GM19025 (cell line): ENCODE results near the gene CHAF1B.
"Not testable (repeated sequence)": the region's sequence is repeated elsewhere in the genome, so short reads cannot be mapped to it uniquely, and the experiment has no call there.

Experiments used
- ATAC-seq: cut with Tn5 transposase; IDR thresholded peaks from one replicate; pipeline ENCODE4 v1.9.1; 2021; ENCODE audit warnings: mild to moderate bottlenecking, low read depth, moderate library complexity; ENCODE audit not compliant: unreplicated experiment

The CHAF1B gene

DNA sequence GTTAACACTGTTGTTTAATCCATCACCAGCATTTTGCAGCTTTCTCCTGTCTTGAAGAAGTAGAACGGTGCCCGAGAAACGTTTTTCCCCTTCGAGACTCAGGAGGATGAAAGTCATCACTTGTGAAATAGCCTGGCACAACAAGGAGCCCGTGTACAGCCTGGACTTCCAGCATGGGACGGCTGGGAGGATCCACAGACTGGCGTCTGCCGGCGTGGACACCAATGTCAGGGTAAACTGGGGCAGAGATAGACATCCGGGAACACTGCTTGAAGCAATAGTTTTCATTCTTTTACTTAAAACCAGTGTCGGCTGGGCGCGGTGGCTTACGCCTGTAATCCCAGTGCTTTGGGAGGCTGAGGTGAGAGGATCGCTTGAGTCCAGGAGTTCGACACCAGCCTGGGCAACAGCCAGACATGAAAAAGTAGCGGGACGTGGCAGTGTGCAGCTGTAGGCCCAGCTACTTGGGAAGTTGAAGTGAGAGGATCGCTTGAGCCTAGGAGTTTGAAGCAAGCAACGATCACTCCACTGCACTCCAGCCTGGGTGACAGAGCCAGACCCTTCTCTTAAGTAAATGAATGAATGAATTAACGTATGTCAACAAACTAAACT is 945 bp downstream of the CHAF1B start:
- no peak for ATAC-seq

DNA sequence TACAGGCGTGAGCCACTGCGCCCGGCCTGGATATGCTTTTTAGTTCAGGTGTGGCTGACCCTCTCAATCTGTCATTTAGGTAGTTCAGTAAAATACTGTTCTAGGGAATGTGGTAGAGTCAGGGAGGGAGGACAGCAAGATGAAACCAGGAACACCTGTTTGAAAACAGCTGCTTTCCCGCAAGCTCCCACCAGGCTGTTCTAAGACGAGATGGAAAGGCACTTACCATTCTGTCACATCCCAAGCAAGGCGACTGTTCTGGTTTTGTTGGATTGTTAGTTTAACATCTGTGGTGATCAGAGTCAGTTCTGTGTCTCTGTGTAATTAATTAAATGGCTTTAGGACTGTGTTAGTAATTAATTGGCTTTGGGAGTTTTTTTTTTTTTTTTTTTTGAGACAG is 2.9 kb downstream of the CHAF1B start:
- ATAC-seq = no peak

DNA sequence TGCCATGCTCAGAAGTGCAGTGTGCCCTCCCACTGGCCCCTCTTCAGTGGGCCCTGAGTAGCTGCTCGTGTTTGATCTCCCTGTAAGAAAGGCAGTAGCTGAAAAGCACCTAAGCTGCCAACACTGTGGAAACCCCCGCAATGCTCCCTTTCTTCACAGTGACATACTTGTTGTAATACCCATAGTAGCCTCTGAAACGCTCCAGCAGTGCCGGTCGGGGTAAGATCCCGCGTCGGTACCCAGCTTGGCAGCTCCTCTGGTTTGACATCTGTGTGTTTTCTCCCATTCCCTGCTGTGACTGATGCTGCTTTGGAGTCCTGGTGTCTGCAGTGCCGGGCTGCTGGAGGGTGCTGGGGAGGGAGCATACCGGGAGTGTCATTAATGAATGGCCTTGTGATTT is 3.6 kb downstream of the CHAF1B start:
- ATAC-seq = no peak

DNA sequence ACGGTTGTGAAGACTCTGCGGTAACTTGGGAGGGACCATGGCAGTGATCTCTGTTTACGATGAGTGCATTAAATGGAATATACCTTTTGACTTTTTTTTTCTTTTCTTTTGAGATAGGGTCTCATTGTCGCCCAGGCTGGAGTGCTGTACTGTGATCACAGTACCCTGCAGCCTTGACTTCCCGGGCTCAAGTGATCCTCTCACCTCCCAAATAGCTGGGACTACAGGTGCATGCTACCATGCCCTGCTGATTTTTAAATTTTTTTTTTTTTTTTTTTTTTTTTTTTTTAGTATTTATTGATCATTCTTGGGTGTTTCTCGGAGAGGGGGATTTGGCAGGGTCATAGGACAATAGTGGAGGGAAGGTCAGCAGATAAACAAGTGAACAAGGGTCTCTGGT is 6.5 kb downstream of the CHAF1B start:
- not testable (repeated sequence) for ATAC-seq

DNA sequence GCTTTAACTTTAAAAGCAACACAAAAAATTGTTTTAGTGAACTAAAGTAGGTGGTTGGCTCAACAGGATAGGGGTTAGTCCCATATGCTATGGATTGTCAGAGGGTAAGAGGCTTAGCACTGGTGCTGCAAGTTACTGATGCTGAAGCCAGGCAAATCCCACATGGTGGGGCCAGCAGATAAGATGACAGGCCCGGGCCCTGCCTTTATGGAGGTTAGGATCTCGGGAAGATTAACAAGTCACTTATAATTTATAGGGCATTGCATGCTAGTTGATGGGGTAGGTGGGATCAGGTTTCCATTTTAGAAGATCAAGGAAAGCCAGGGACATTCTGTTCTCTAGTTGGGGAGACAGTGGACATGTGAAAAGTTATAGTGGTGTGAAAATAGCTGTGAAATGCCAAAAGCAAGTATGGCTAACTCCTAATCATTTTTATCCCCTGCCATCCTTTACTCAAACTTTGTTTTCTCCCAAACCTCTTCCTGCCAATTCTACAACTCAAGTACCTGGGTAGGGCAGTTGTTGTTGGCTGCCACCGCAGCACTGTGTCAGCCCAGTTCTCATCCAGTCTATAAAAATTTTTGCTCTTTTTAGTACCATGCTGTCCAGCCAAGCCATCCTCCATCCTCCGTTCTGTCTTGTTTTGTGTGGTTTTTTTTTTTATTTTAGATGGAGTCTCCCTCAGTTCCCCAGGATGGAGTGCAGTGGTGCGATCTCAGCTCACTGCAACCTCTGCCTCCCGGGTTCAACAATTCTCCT is 10.3 kb downstream of the CHAF1B start:
- ATAC-seq = no peak

DNA sequence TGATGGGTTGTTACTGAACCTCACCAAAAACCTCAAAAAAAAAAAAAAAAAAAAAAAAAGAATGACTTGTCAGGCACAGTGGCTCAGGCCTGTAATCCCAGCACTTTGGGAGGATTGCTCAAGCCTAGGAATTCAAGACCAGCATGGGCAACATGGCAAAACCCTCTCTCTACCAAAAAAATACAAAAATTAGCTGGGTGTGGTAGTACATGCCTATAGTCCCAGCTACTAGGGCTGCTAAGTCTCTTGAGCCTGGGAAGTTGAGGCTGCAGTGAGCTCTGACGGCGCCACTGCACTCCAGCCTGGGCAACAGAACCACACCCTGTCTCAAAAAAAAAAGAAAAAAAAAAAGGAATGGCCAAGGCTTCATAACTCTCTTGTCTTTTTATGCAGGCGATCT is 11.1 kb downstream of the CHAF1B start:
- no peak for ATAC-seq

DNA sequence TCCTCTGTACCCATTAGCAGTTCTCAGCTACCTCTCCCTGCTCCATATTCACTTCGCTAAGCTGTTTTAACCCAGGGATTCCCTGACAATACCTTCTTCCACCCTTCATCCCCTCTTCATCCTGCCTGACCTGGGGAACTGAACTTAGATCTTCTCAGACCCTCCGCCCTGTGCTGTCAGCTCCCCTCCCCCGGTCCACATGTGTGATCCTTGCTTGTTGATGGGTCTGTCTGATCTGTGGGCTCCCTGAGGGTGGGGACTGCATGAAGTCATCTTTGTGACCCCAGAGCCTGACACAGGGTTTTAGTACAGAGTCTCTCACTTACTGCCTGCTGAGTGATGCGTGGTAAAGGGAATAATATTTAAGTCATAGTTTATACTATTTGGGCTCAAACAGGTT is 11.8 kb downstream of the CHAF1B start:
- ATAC-seq = no peak

DNA sequence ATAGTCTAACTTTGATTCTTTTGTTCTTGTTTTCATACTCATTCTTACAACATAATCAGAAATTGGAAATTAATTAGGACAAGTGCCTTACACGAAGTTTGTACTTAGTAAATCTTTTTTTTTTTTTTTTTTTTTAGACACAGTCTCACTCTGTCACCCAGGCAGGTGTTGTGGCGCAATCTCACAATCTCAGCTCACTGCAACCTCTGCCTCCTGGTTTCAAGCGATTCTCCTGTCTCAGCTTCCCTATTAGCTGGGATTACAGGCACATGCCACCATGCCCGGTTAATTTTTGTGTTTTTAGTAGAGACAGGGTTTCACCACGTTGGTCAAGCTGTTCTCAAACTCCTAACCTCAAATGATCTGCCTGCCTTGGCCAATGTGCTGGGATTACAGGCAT is 12.4 kb downstream of the CHAF1B start:
- ATAC-seq = no peak

DNA sequence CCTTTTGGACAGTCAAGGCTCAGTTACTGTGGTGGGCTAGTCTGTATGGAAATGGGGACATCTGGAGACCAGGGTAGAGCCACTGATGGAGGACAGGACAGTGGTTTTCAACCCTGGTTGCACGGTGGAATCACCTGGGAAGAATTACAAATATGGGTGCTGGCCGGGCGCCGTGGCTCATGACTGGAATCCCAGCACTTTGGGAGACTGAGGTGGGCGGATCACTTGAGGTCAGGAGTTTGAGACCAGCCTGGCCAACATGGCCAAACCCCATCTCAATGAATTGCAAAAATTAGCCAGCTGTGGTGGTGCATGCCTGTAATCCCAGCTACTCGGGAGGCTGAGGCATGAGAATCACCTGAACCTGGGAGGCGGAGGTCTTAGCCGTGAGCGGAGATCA is 14.5 kb downstream of the CHAF1B start:
- ATAC-seq = not testable (repeated sequence)

DNA sequence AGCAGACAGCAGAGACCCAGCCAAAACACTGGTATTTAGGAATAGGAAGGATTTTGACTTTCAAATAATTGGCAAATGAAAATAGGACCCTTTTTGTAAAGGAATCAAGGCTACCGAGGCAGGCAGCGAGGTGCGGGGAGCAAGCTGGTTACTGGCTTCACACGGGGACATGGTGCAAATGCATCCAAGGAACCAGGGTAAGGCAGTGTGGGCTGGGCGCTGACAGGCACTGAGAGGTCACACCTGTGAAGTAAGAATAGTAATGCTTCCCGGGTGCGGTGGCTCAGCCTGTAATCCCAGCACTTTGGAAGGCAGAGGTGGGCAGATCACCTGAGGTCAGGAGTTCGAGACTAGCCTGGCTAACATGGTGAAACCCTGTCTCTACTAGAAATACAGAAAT is 15.5 kb downstream of the CHAF1B start:
- ATAC-seq = no peak

DNA sequence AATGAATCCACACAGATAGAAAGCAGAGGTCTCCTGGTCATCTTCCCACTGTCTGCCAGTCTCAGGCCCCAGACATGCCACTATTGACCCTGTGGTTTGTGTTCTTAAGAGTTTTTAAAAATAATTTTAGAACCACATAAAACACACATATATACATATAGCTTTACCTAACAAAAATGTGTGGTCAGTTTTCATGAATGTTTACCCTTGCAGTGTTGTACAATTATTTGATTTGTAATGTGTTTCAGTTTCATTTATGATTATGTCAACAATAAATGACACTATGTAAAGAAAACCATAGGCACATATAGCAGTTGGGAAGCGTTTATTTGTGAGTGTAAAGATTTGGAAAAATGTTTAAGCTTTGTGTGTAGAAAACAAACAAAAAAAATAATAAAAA is 17.1 kb downstream of the CHAF1B start:
- ATAC-seq = no peak

DNA sequence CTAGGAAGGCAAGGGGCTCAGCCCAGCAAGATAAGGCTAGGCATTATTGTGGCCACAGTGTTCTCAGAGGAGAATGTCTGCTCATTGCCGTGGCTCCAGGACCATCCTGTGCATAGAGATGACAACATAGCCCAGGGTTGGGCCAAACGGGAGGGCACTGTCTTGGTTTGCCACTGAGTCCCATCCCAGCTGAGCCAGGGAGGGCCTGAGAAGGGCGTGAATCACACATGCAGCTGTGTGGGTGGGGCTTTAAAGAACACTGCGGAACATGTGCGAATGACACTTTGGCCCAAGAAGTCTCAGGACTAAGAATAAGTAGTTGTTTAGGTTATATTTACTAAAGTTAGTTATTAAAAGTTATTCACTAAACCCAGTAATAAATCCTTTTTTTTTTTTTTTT is 18.5 kb downstream of the CHAF1B start:
- no peak for ATAC-seq

DNA sequence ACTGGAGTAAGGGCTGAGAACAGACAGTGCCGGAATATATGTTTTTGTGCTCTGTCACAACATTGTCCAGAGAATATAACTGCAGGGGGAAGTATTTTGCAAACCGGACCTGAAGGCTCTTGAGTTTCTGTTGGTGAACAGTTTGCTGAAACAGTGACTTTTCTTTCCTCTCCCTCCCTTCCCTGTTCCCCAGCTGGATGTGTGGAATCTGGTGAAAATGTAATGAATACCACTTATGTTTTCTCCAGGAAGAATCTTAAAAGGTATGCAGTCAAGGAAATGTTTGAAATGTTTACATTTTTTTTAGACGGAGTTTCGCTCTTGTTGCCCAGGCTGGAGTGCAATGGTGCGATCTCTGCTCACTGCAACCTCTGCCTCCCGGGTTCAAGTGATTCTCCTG is 23.4 kb downstream of the CHAF1B start:
- ATAC-seq = no peak

DNA sequence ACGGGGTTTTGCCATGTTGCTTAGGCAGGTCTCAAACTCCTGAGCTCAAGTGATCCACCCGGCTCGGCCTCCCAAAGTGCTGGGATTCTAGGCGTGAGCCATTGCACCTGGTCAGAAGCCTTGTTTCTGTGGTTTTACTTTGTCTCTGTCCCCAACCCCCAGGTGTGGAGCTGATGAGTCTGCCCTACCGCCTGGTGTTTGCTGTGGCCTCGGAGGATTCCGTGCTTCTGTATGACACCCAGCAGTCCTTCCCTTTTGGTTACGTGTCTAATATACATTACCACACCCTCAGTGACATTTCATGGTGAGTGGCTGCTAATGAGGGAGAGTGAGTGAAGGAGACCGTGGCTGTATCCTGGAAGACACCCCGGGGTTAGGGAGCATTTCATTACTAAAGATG is 26.1 kb downstream of the CHAF1B start:
- ATAC-seq = no peak

DNA sequence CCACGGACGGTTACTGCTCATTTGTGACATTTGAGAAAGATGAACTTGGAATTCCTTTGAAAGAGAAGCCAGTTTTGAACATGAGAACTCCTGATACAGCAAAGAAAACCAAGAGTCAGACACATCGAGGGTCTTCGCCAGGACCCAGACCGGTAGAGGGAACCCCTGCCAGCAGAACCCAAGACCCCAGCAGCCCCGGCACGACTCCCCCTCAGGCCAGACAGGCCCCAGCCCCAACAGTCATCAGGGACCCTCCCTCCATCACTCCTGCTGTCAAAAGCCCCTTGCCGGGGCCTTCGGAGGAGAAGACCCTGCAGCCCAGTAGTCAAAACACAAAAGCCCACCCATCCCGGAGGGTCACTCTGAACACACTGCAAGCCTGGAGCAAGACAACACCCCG is 27.7 kb downstream of the CHAF1B start:
- ATAC-seq = no peak

DNA sequence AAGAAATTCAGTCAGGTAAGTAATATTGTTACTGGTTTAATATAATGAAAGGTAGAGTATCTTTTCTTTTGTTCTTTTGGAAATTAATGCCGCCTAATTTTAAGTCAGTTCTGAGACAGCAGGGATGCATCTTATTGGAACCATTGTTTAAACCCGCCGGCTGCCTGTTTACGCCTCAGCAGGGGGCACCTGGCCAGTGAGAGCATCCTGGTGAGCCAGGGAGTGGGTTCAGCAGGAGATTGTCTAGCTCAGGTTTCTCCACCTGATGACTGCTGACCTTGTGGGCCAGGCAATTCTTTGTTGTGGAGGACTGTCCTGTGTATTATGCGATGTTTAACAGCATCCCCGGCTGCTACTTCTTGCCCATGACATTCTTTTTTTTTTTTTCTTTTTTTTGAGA is 30.2 kb downstream of the CHAF1B start:
- no peak for ATAC-seq

DNA sequence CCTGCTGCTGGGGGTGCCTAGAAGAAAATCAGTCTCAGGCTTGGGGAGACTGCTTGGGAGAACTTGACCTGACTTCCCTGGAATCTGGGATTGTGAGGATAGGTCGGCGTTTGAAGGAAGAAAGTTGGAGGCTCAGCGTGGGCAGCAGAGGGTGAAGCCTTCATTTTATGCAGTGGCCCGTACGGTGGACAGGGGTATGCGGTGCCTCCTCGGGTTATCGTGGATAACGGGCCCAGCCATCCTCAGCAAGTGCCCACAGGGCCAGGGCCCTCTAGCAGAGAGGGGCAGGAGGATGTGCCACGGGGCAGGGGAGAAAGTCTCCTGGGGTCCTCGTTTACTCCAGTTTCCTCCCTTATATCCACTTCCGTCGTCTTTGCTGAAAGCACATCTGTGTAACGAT is 34.0 kb downstream of the CHAF1B start:
- no peak for ATAC-seq

DNA sequence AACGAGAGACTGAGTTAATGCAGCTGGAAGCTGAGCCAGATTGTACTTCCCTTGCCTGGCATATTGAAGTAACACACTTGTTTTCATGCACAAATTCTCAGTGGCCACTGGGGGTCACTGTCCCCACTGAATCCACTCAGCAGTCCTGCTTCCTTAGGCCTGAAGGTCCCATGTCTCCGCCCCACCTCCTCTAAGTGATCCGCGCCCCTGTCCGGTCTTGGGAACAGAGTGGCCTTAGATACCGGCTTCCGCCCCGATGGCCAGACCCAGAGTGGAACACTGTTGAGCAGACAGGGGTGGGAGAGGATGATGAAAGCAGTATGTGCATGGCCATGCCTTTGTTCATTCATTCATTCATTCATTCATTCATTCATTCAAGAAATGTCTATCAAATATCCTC is 34.8 kb downstream of the CHAF1B start:
- no peak for ATAC-seq

DNA sequence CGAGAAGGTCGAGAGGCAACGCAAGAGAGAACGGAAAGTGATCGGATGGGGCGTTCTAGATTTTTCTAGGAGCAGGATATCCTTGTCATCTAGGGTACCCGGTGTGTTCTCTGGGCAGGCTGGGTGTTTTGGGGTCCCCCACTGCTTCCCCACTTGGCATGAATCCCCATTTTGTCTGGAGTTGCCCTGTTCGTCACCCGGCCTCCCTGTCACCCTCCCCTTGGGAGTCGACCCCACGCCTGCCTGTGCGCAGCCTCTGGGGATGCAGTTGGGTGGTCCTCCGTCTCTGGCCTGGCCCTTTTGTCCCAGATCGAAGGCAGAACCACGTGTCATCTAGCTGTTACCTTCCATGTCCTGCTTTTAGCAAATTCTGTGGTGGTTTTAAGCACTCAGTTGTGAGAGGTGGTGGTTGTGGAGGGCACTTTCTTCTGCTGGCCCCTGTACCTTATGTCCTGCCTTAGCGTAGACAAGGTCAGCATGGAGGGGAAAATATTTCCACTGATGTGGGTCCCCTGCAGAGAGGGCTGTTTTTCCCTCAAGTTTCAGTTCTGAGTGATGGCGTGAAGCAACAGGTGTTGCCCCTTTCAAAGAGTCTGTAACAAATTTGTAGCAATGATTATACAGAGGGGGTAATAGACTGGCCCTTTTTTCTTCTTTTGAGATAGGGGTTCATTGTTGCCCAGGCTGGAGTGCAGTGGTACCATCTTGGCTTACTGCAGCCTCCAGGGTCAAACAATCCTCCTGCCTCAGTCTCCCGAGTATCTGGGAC is 35.6 kb downstream of the CHAF1B start:
- ATAC-seq = no peak

DNA sequence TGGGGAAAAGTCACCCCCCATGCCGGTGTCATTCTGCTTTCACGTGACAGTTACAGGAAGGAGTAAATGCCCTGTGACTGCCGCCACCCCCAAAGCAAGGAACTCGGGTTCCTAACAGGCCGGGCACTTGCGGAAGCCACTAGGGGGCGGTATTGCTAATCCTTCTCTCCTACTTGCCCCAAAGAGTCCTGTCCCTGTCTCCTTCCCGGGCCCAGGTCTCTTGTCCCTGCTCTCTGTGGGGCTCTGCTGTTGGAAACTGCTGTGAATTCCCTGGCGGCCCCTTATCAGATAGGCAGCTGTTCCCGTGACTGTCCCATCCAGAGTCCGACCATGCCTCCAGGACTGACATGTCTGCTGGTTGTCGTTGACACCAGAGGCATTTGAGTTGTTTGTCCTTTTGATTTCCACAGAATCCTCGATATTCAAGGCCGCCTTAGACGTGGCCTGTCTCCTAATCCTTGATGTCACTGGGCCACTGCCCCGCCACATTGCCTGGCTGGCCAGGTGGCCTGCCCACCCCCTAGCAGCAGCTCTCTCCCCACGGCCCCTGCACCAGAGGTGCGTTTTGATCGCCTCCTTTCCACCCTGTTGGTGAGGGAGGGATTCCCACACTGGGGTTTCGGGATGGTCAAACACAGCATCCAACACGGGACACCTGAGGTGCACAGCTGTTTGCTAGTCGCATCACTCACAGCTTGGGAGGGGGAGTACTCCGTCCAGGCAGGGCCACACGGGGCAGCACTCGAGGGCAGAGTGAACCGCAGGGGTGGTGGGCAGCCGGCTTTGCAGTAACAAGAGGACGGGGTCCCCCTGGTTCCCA is 37.3 kb downstream of the CHAF1B start:
- ATAC-seq = no peak
